ENCODE results near the gene SMTNL1.

SMTNL1 gene

DNA sequence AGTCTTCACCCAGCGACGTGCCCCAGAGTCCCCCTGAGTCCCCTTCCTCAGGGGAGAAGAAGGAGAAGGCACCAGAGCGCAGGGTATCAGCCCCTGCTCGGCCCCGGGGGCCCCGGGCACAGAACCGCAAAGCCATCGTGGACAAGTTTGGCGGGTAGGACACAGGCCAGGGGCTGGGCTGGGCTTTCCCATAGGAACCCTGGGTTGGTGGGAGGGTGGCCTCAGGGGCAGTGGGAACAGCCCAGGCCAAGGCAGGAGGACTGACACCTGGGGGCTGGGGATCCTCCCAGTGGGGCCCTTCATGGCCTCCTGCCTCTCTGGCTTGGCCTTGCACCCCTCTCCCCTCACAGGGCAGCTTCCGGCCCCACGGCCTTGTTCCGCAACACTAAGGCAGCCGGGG, 8.5 kb downstream of the SMTNL1 start:
- no peak for DNase-seq

- no peak for DNase-seq
Observed at GRCh38 chr11:57546451-57546850, 9.1 kb downstream of the SMTNL1 start.

GRCh38 chr11:57546869-57547475, 9.6 kb downstream of the SMTNL1 start:
- no peak for DNase-seq

GRCh38 chr11:57547854-57548377, 10.5 kb downstream of the SMTNL1 start:
- peak; percentile 12 for DNase-seq

DNA sequence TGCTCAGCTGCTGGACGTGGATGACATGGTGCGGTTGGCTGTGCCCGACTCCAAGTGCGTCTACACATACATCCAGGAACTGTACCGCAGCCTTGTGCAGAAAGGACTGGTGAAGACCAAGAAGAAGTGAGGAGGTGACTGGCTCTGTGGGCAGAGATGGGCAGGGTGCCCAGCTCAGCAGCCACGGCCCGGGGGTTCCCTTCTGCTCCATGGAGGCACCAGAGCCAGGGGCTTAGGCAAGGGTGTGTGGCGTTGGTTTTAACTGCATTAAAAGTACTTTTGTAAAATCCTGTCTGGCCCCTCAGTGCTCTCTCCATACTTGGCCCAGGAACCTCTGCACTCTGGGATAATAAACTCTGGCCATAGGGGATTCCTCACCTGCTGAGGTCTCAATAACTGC, 12.6 kb downstream of the SMTNL1 start:
- no peak for DNase-seq

DNA sequence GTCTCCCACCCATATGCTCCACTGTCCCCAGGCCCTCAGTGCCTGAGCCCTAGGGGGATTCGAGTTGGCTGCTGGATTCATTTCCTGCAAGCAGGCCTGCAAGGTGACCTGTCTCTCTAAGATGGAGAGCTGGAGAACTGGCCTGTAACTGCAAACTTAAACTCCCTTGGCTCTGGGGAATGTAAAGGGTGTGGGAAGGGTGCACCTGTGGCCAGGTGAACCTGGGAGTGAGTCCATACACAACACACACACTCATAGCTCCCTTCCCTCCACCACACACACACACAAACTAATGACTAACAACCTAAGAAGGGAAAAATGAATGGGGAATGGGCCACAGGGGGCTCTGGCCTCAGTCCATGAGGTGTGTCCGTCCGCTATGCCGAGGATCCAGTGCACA, 14.5 kb downstream of the SMTNL1 start:
- DNase-seq: no peak

DNA sequence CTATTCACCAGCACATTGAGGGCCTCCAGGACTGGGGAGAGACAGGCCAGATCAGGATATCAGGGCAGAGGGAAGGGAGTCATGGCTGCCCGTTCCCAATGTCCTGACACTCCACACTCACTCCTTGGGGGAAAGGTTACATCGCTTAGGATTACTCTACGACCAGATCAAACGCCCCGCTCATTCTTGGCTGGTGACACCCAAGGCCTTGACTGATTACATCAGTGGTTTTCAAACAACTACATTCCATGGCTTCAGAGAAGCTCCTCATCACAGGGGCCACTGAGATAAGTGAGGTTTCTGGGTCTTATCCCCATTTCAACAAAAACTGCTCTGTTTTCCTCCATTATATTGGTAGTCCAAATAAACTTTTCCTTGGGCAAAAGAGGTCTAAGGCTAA, 15.1 kb downstream of the SMTNL1 start:
- no peak for DNase-seq

DNA sequence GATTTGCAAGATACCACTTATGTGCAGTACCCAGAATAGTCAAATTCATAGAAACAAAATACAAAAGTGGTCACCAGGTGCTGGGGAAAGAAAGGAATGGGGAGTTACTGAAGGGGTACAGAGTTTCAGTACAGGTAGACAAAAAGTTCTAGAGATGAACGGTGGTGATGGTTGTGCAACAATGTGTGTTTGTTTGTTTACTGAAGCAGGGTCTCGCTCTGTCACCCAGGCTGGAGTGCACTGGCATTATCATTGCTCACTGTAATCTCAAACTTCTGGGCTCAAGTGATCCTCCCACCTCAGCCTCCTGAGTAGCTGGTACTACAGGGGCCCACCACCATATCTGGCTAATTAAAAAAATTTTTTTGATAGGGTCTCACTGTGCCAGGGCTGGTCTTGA, 18.0 kb downstream of the SMTNL1 start:
- DNase-seq: no peak

GRCh38 chr11:57556041-57556440, 18.6 kb downstream of the SMTNL1 start:
- DNase-seq: no peak

DNA sequence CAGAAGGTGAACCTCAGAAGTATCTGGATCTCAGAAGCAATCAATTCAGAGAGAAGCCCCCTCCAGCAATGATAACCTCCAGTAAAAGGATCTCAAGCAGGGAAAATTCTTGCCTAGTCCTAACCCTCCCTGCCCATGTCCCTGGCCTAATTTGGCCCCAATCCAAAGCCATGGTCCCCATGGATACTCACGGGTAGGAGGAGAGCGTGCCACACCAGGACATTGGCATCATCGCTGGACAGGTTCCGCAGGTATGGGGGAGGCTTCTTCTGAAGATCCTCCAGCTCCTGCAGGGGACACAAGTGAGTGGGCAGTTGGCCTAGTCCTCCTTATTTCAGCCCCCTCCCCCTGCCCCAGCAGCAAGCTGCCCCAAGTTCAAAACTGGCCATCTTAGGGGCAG, 22.8 kb downstream of the SMTNL1 start:
- DNase-seq: no peak

- DNase-seq: no peak
Observed at GRCh38 chr11:57562596-57562995, 25.2 kb downstream of the SMTNL1 start.

GRCh38 chr11:57566005-57566904, 28.9 kb downstream of the SMTNL1 start:
- DNase-seq: peak; percentile 61

GRCh38 chr11:57566905-57567514, 29.6 kb downstream of the SMTNL1 start:
- DNase-seq: peak; percentile 45

DNA sequence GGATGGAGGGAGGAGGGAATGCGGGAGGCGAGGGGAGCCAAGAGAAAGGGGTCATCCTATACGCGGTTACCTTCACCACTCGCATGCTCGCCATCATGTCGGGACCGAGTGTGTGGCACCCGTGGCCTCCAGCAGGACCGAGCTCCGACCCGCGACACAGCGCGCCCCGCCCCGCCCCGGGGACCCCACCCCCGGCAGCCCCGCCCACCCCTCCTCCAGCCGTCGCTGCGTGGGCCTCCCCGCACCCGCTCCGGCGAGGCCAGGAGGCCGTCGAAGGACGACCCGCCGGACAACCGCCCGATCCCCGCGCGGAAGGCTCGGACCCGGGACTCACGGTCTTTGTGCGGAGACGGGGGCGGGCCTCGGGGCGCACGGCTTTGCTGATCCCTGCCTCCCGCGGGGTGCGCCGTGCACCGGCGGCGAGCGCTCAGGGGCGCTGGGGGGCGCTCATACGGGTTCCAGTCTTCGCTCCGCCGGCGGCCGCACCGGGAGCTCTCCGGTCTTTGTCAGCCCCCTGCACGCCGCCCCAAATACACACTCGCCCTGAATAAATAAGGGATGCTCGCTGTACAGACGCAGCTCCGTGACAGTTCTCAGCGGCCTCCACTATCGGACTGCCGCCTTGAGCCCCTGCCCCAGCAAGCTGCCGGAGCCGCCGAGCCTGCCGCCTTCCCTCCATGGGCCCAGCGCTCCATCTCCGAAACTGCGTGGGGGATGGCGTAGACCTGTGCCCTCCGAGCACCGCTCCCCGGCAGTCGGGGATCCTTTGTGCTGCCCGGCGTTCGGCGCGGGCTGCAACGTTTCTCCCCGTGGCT, 30.3 kb downstream of the SMTNL1 start, which contains the start of gene UBE2L6:
Gene UBE2L6, minus strand, starts transcription at position 158 of the 815 bp plus-strand sequence. Its CDS starts 61 bp downstream, at position 97.
- peak; percentile 57 for DNase-seq

- peak; percentile 89 for DNase-seq
Observed at GRCh38 chr11:57568330-57568766, 31.0 kb downstream of the SMTNL1 start.

DNA sequence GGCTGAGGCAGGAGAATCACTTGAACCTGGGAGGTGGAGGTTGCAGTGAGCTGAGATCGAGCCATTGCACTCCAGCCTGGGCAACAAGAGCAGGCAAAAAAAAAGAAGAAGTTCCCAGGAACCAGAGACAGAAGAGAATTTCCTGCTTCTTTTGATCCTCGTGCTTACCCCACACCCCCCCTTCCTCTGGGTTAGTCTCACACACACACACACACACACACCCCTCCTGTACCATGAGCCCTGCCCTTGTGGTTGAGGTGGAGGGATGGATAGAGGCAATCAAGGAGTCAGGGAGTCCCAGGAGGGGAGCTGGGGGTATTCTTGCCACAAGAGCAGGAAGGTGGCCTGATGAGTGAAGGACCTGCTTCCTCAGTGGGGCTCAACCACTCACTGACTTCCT, 34.2 kb downstream of the SMTNL1 start:
- DNase-seq: no peak

- no peak for DNase-seq
Observed at GRCh38 chr11:57574061-57574460, 36.7 kb downstream of the SMTNL1 start.

DNA sequence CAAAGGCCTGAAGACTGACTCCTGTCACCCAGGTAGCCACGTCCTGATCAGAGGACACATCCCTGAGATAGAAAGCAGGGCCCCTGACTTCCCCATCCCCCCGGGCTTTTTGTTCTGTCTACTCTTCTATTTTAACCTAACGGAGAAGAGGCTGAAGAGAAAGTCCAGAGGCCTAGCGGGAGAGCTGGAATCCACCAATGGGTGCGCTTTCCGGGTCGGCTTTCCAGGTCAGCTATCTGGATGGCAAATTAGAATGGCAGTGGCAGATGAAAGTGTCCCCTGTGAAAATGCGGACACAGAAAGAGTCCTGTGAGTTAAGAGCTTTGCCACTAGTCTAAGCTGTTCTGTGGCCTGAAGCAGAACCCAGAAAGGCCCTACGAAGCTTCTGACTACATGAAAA, 46.9 kb downstream of the SMTNL1 start:
- no peak for DNase-seq

DNA sequence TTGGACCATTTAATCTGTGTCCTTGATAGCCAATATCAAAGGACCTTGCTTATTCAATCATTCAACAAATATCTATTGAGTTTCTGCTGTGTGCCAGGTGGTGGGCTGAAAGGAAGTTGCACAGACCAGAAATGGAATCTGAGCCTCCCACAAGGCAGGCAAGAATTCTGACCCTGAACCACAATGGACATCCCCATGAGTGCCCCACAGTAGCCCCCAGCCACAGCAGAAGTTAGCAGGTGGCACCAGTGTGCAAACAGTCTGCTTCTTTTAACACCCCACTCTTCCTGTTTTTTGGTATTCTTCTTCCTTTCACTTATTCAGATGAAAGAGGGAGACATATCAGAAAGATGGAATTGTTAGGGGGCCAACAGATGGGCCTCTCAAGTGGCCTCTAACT, 47.9 kb downstream of the SMTNL1 start:
- no peak for DNase-seq

GRCh38 chr11:57586711-57587245, 49.4 kb downstream of the SMTNL1 start:
- DNase-seq: no peak

GRCh38 chr11:57588046-57588710, 50.8 kb downstream of the SMTNL1 start:
- no peak for DNase-seq

All from CD4-positive, alpha-beta T cell treated with Interleukin-17A for 1 hour (primary cell).